KOPT-K1 (cell line): ENCODE data around the gene PLA2G4F.
"Not testable (repeated sequence)": the region's sequence is repeated elsewhere in the genome, so short reads cannot be mapped to it uniquely, and the experiment has no call there.

Experiments
- H3K27ac ChIP-seq: fragments of 200-600 bp; sonication (generic); 2 replicates; pipeline ENCODE4 v1.5.1; 2016; ENCODE audit warnings: antibody characterized with exemption, mild to moderate bottlenecking, low read depth, low read length; ENCODE audit not compliant: poor library complexity, severe bottlenecking
- H3K36me3 ChIP-seq: fragments of 200-600 bp; sonication (generic); 2 replicates; pipeline ENCODE4 v1.5.1; 2017; ENCODE audit warnings: antibody characterized with exemption, mild to moderate bottlenecking, low read length, moderate library complexity; ENCODE audit not compliant: insufficient read depth
- H3K9me3 ChIP-seq: fragments of 200-600 bp; sonication (generic); 2 replicates; pipeline ENCODE4 v1.5.1; 2017; ENCODE audit warnings: antibody characterized with exemption, low read length, mild to moderate bottlenecking; ENCODE audit not compliant: insufficient read depth, poor library complexity, severe bottlenecking

PLA2G4F gene

DNA sequence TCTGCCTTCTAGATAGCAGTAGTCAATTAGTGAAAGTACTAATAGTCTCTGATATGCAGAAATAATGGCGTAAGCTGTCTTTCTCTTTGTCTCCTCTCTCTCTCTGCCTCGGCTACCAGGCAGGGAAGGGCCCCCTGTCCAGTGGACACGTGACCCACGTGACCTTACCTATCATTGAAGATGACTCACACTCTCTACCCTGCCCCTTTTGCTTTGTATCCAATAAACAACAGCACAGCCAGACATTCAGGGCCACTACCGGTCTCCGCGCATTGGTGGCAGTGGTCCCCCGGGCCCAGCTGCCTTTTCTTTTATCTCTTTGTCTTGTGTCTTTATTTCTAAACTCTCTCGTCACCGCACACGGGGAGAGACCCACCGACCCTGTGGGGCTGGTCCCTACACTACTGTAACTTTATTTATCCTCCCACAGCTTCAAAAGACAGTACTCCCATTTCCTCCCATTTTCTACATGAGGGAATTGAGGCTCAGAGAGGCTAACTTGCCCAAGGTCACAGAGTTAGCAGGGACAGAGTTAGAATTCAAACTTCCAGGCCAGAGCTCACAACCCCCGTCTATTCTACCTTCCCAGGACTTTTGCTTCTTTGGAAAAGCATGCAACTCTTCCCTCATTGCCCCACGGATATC is 64.6 kb downstream of the PLA2G4F start:
- not testable (repeated sequence) for H3K36me3 ChIP-seq, H3K9me3 ChIP-seq, H3K27ac ChIP-seq

DNA sequence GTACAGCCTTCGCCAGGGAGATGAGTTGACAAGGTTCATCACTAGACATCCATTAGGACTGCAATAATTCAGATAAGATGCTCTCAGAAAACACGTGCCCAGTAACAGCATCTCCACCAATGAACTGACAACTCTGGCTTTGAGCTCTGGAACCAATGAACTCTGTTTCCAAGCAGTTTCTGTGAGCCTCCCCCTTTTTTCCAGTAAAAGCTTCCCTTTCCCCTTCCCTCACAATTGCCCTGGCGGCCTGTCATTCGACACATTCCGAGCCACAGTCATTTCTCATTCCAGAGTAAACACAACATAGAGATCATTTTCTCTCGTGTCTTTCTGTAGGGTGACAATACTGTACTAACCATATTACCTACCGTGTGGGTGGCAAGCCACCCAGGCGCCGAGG is 65.7 kb downstream of the PLA2G4F start:
- Histone ChIP-seq H3K27ac (no peak overlapping the region), H3K36me3 (no peaks in the 10 kb centered on the region), H3K9me3 (no peaks in the 10 kb centered on the region)

DNA sequence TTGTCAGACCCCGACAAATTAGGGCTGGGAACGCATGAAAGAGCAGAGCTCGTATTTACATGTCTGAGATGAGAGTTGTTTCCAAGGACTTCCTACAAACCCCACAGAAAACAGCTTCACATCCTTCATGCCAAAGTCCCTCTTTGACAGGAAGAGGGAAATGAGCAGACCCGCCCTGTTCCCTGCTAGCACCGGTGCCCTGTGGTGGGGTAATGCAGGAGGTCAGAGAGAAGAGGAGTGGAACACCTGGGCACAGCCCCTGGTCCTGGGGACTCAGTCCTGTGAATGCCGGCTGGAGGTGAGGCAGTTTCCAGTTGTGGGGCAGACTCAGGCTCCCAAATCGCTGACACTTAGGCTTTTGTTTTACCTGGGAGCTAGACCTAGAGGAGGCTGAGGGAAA is 66.1 kb downstream of the PLA2G4F start:
- Histone ChIP-seq H3K27ac (no peak overlapping the region), H3K9me3 (no peaks in the 10 kb centered on the region), H3K36me3 (no peaks in the 10 kb centered on the region)

DNA sequence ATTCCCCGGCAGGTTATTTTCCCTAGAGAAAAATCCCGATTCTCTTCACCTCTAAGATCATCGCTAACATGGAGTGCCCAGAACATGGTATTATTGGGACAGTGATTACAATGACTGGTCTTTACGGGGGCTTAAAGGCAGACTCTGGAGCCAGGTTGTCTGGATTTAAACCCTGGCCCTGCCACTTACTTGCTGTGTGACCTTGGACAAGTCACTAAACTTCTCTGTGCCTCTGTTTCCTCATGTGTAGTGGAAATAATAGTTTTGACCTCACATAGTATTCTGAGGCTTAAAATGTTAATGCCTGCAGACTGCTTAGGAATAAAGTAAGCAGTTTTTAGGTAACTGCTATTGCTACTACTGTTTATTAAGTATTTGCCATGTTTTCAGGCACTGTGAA is 66.5 kb downstream of the PLA2G4F start:
- H3K27ac ChIP-seq, result no peak overlapping the region
- H3K36me3 ChIP-seq, result no peaks in the 10 kb centered on the region

More for the DNA sequence above, 66.5 kb downstream of the PLA2G4F start:
- H3K9me3 ChIP-seq, result no peaks in the 10 kb centered on the region
